Endothelial cell of umbilical vein (primary cell): Measurements from ENCODE around the gene RTN4RL1. TPM values are rescaled to one million over a fixed set of nuclear protein-coding genes. Genes with fewer than 3 reads are reported as not detected.

ENCODE experiments used
- BruUV-seq: library from RNA; stranded (reverse); fragments of 400-500 nt; replicated peaks from 2 replicates; lab custom pipeline; 2021; lab: Mats Ljungman, UMichigan
- CTCF ChIA-PET: fragments of 300-600, 350-600 bp; sonication (Branson Sonifier 250); formaldehyde crosslinking; loops from one replicate; lab custom pipeline; 2021; ENCODE audit warnings: antibody characterized with exemption, inconsistent platforms; lab: Charles Lee
- POLR2A ChIA-PET: fragments of 300-600, 350-600 bp; sonication (Branson Sonifier 250); formaldehyde crosslinking; loops from one replicate; lab custom pipeline; 2021; ENCODE audit warnings: antibody characterized with exemption, inconsistent platforms; lab: Charles Lee
- DNase-seq: peaks from one replicate; pipeline ENCODE4 v3.0.0-alpha.2; 2011; ENCODE audit warnings: low read depth, low spot score
- FAIRE-seq: peaks from 2 replicates; lab custom pipeline; 2011; peaks lifted over from hg19 to GRCh38; lab: Jason Lieb, UNC
- H2AFZ ChIP-seq: 2 replicates; pipeline ENCODE4 v1.6.0; 2012; ENCODE audit warnings: low read depth, low read length, control low read depth, inconsistent platforms
- H3K27ac ChIP-seq: 2 replicates; pipeline ENCODE4 v1.5.1; 2011; ENCODE audit warnings: low read depth, mild to moderate bottlenecking, control low read depth, low read length, moderate library complexity; ENCODE audit not compliant: insufficient read depth
- H3K27me3 ChIP-seq, 2 experiments: 2 replicates each; pipeline versions ENCODE4 v1.6.0 to v1.6.1; 2011; ENCODE audit warnings: low read length in 2 of 2, mixed read lengths in 1 of 2; ENCODE audit not compliant: control insufficient read depth in 2 of 2, insufficient read depth in 2 of 2
- H3K36me3 ChIP-seq, 2 experiments: 2 replicates in 1 of 2; 3 replicates in 1 of 2; pipeline ENCODE4 v1.5.1; 2011; ENCODE audit warnings: low read length in 2 of 2, mild to moderate bottlenecking in 1 of 2, moderate library complexity in 1 of 2; ENCODE audit not compliant: control insufficient read depth in 2 of 2, insufficient read depth in 2 of 2; ENCODE audit errors: extremely low read depth in 1 of 2
- H3K4me1 ChIP-seq: 3 replicates; pipeline ENCODE4 v1.5.1; 2011; ENCODE audit warnings: mild to moderate bottlenecking, low read length; ENCODE audit not compliant: control insufficient read depth, insufficient read depth; ENCODE audit errors: extremely low read depth
- H3K4me2 ChIP-seq: 2 replicates; pipeline ENCODE4 v1.6.1; 2011; ENCODE audit warnings: low read length, control low read depth, mixed read lengths; ENCODE audit not compliant: insufficient read depth
- H3K4me3 ChIP-seq, 3 experiments: fragments of 200-600 bp in 1 of 3; sonication (generic), shearing (Covaris generic) in 1 of 3; replicated peaks in 1 of 3; 2 replicates each; pipeline ENCODE4 v1.5.1; 2011 to 2016; ENCODE audit warnings: control low read depth in 3 of 3, low read length in 3 of 3, mild to moderate bottlenecking in 2 of 3, inconsistent platforms in 1 of 3, low read depth in 1 of 3, moderate library complexity in 1 of 3; ENCODE audit not compliant: insufficient read depth in 1 of 3
- H3K79me2 ChIP-seq: 2 replicates; pipeline ENCODE4 v1.6.0; 2012; ENCODE audit warnings: low read length, inconsistent platforms; ENCODE audit not compliant: control insufficient read depth, insufficient read depth
- H3K9ac ChIP-seq: replicated peaks from 2 replicates; pipeline ENCODE3; 2011; ENCODE audit warnings: low read length, control low read depth; ENCODE audit not compliant: insufficient read depth; ENCODE audit errors: extremely low read depth
- H3K9me1 ChIP-seq: replicated peaks from 3 replicates; pipeline ENCODE4 v1.6.0; 2011; ENCODE audit warnings: mild to moderate bottlenecking, low read length; ENCODE audit not compliant: control insufficient read depth, insufficient read depth; ENCODE audit errors: extremely low read depth
- H3K9me3 ChIP-seq: replicated peaks from 2 replicates; pipeline ENCODE4 v1.5.1; 2012; ENCODE audit warnings: low read length, inconsistent platforms; ENCODE audit not compliant: control insufficient read depth, insufficient read depth
- H4K20me1 ChIP-seq: replicated peaks from 2 replicates; pipeline ENCODE3; 2011; ENCODE audit warnings: mild to moderate bottlenecking, low read length; ENCODE audit not compliant: control insufficient read depth, insufficient read depth; ENCODE audit errors: extremely low read depth
- JUN ChIP-seq: IDR thresholded peaks from 2 replicates; pipeline ENCODE4 v1.6.1; 2011; ENCODE audit warnings: borderline replicate concordance, low read depth; ENCODE audit not compliant: insufficient read length, insufficient read depth
- MYC ChIP-seq: IDR thresholded peaks from one replicate; pipeline ENCODE4 v1.6.1; 2011; ENCODE audit warnings: mild to moderate bottlenecking, low read depth, low read length
- POLR2A ChIP-seq: IDR thresholded peaks from 2 replicates; pipeline ENCODE4 v1.6.1; 2012; ENCODE audit warnings: low read depth, mild to moderate bottlenecking, control low read depth, low read length
- dilution Hi-C: fragments of 300-500 bp; cut with MboI; formaldehyde crosslinking; loops from one replicate; pipeline ENCODE4 v1.15.0; 2019; ENCODE audit warnings: low sequenced_read_pairs; ENCODE audit not compliant: extremely low pct_ligation_motif_present
- intact Hi-C: fragments of 100-400 bp; cut with micrococcal nuclease; formaldehyde crosslinking; loops from one replicate; pipeline ENCODE4 v1.10.0; 2022
- polyA plus RNA-seq, 4 experiments: library from polyadenylated mRNA; depleted of rRNA in 3 of 4; stranded (reverse) in 3 of 4; unstranded in 1 of 4; fragments of >200 nt; gene quantifications; 2 replicates each; pipeline versions ENCODE4 v1.2.1 to v1.2.3, GENCODE V29; 2011 to 2012; ENCODE audit warnings: missing spikeins in 1 of 4
- total RNA-seq: library from RNA; stranded (reverse); gene quantifications from 2 replicates; pipeline ENCODE4 v1.2.3, GENCODE V29; 2021
- TF ChIP-seq, protein P1 (sequence below), 2 donors: IDR thresholded peaks; 1 replicate in 1 of 2; 2 replicates in 1 of 2; pipeline ENCODE4 v1.5.1; 2011; ENCODE audit warnings: low read length in 2 of 2, mild to moderate bottlenecking in 2 of 2, moderate library complexity in 2 of 2, control low read depth in 1 of 2, inconsistent platforms in 1 of 2, low read depth in 1 of 2; ENCODE audit not compliant: insufficient read depth in 1 of 2; ENCODE audit errors: extremely low read depth in 1 of 2

RTN4RL1 gene
- total and polyA plus RNA-seq, 2 donors (not counting 3 experiments of a cell fraction or from before 2014, with no cell fraction given) = 0.04 TPM; not detected in 1

DNA sequence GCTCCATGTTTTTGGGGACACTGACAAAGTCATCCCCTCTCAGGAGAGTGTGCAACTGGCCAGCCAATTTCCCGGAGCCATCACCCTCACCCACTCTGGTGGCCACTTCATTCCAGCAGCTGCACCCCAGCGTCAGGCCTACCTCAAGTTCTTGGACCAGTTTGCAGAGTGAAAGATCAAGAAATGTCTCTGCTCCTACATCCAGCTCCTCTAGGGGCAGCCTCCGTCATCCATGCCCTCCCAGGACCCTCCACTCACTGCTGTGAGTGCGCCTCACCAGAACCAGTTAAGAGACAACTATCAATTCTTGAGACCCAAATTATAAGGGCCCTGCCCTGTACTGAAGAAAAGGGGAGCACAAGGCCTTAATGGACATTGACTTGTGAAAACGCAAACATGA lies 17.8 kb upstream of the RTN4RL1 start:
- dilution Hi-C loops (no loop called here), intact Hi-C loops (no loop called here)
- TF ChIP-seq POLR2A = no peak
- TF ChIP-seq, protein P1, sequence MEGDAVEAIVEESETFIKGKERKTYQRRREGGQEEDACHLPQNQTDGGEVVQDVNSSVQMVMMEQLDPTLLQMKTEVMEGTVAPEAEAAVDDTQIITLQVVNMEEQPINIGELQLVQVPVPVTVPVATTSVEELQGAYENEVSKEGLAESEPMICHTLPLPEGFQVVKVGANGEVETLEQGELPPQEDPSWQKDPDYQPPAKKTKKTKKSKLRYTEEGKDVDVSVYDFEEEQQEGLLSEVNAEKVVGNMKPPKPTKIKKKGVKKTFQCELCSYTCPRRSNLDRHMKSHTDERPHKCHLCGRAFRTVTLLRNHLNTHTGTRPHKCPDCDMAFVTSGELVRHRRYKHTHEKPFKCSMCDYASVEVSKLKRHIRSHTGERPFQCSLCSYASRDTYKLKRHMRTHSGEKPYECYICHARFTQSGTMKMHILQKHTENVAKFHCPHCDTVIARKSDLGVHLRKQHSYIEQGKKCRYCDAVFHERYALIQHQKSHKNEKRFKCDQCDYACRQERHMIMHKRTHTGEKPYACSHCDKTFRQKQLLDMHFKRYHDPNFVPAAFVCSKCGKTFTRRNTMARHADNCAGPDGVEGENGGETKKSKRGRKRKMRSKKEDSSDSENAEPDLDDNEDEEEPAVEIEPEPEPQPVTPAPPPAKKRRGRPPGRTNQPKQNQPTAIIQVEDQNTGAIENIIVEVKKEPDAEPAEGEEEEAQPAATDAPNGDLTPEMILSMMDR (IDR thresholded peaks at IDR 0.05; ENCODE audit: extremely low read depth in 1 of 2, insufficient read depth in 1 of 2, low read depth in 1 of 2, low read length in 2 of 2) = peak in 1 of 2 donors; percentile 9
- peaks cover 5 to 9% of the 10 kb centered on the region in 2 experiments for H3K36me3 ChIP-seq
- no peak overlapping the region for H2AFZ ChIP-seq
- H3K9me3 ChIP-seq = no peaks in the 10 kb centered on the region
- peak overlapping the region; percentile 86 for H3K4me2 ChIP-seq
- ChIA-PET POLR2A (no interaction called here), CTCF (interaction anchor here (1.3 kb wide), 1 partner anchor 202 kb away, joined by 3 read pairs; no protein-coding TSS in a partner anchor)
- peaks cover 7% of the 10 kb centered on the region for H3K4me1 ChIP-seq
- H3K9me1 ChIP-seq = no peaks in the 10 kb centered on the region
- DNase-seq = no peak
- peak overlapping the region in 1 of 3 experiments; percentile 90 for H3K4me3 ChIP-seq
- peaks cover 17% of the 10 kb centered on the region for H3K79me2 ChIP-seq
- FAIRE-seq = no peak
- no TSS peak for BruUV-seq
- peak overlapping the region; percentile 80 for H3K27ac ChIP-seq
- no peaks in the 10 kb centered on the region for H3K27me3 ChIP-seq
- H3K9ac ChIP-seq = peak overlapping the region; percentile 92
- H4K20me1 ChIP-seq = no peaks in the 10 kb centered on the region

DNA sequence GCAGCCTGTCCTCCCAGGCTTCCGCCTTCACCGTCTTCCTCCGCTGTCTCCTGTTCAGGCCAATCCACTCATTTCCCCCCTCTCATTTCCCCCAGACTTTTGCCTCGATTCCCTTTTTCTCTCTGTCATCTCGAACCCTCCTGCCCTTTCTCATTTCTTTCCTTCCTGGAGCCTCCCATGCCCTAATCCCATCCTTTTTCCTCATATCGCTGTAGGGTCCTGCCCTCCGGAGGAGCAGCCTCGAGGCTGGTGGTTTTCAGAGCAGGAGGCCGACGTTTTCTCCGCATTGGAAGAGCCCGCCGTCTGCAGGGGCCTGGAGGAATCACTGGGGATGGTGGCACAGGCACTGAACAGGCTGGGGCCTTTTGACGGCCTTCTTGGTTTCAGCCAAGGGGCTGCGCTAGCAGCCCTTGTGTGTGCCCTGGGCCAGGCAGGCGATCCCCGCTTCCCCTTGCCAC lies 17.3 kb upstream of the RTN4RL1 start:
- no peak for FAIRE-seq

More for the DNA sequence above, 17.3 kb upstream of the RTN4RL1 start:
- peaks cover 7% of the 10 kb centered on the region for H3K4me1 ChIP-seq
- H3K9ac ChIP-seq = peak overlapping the region; percentile 92
- peaks cover 5 to 12% of the 10 kb centered on the region in 2 experiments for H3K36me3 ChIP-seq
- POLR2A ChIA-PET = no interaction called here
- peak overlapping the region; percentile 80 for H3K27ac ChIP-seq
- BruUV-seq = TSS peak; percentile 53
- TF ChIP-seq, protein P1 (IDR thresholded peaks at IDR 0.05; ENCODE audit: extremely low read depth in 1 of 2, insufficient read depth in 1 of 2, low read depth in 1 of 2, low read length in 2 of 2) = peak in 1 of 2 donors; percentile 50
- TF ChIP-seq JUN (no peak), MYC (no peak), POLR2A (peak; percentile 1)
- peaks cover 17% of the 10 kb centered on the region for H3K79me2 ChIP-seq
- no peak for DNase-seq
- dilution Hi-C loops = no loop called here
- H4K20me1 ChIP-seq = no peaks in the 10 kb centered on the region
- peak overlapping the region; percentile 86 for H3K4me2 ChIP-seq
- no peaks in the 10 kb centered on the region for H3K9me3 ChIP-seq
- no peaks in the 10 kb centered on the region for H3K9me1 ChIP-seq
- intact Hi-C loops = no loop called here
- no peaks in the 10 kb centered on the region for H3K27me3 ChIP-seq
- peak overlapping the region; percentile 50 to 90 (median 80) for H3K4me3 ChIP-seq
- CTCF ChIA-PET = interaction anchor here (1.3 to 2.7 kb wide), 2 partner anchors 133 to 202 kb away, joined by 3 to 20 read pairs; no protein-coding TSS in a partner anchor
- peak overlapping the region; percentile 95 for H2AFZ ChIP-seq
